ENCODE measurements around the gene CLEC17A. TPM values are rescaled to one million over a fixed set of nuclear protein-coding genes. Genes with fewer than 3 reads are reported as not detected.
"Not testable (repeated sequence)": the region's sequence is repeated elsewhere in the genome, so short reads cannot be mapped to it uniquely, and the experiment has no call there.

Gene CLEC17A
- total RNA-seq, 1 experiment from 2014 or later, result not detected

- DNase-seq (ENCODE audit: low read depth), result no peak
These were observed 24.4 kb upstream of the CLEC17A start for GRCh38 chr19:14558370-14559066.

GRCh38 chr19:14559916-14560775 lies 22.7 kb upstream of the CLEC17A start:
- DNase-seq (ENCODE audit: low read depth), result no peak

GRCh38 chr19:14560776-14561108 lies 22.1 kb upstream of the CLEC17A start:
- no peak for DNase-seq (ENCODE audit: low read depth)

GRCh38 chr19:14561249-14561648 lies 21.6 kb upstream of the CLEC17A start:
- DNase-seq (ENCODE audit: low read depth), result no peak

- DNase-seq (ENCODE audit: low read depth), result peak; percentile 69
These were observed 21.0 kb upstream of the CLEC17A start for GRCh38 chr19:14561847-14562351.

- no peak for DNase-seq (ENCODE audit: low read depth)
These were observed 20.0 kb upstream of the CLEC17A start for GRCh38 chr19:14562660-14563589.

GRCh38 chr19:14563590-14563926 lies 19.3 kb upstream of the CLEC17A start:
- DNase-seq (ENCODE audit: low read depth), result no peak

GRCh38 chr19:14563989-14564651 lies 18.8 kb upstream of the CLEC17A start:
- DNase-seq (ENCODE audit: low read depth), result peak; percentile 47

- not testable (repeated sequence) for DNase-seq (ENCODE audit: low read depth)
These were observed 18.1 kb upstream of the CLEC17A start for GRCh38 chr19:14564652-14565297.

- no peak for DNase-seq (ENCODE audit: low read depth)
These were observed 17.6 kb upstream of the CLEC17A start for GRCh38 chr19:14565298-14565679.

GRCh38 chr19:14565765-14566711 lies 16.8 kb upstream of the CLEC17A start:
- DNase-seq (ENCODE audit: low read depth), result no peak

GRCh38 chr19:14566712-14567077 lies 16.2 kb upstream of the CLEC17A start:
- no peak for DNase-seq (ENCODE audit: low read depth)

GRCh38 chr19:14567079-14567478 lies 15.8 kb upstream of the CLEC17A start:
- no peak for DNase-seq (ENCODE audit: low read depth)

GRCh38 chr19:14570864-14571527 lies 11.9 kb upstream of the CLEC17A start:
- no peak for DNase-seq (ENCODE audit: low read depth)

GRCh38 chr19:14571695-14572490 lies 11.0 kb upstream of the CLEC17A start, which contains the start of gene NDUFB7:
NDUFB7 (minus strand) TSS chr19:14572066; CDS start chr19:14572000, 66 bp downstream.
- peak; percentile 92 for DNase-seq (ENCODE audit: low read depth)

GRCh38 chr19:14575428-14575980 lies 7.4 kb upstream of the CLEC17A start:
- DNase-seq (ENCODE audit: low read depth), result no peak

GRCh38 chr19:14576363-14576762 lies 6.5 kb upstream of the CLEC17A start:
- DNase-seq (ENCODE audit: low read depth), result no peak

- DNase-seq (ENCODE audit: low read depth), result no peak
These were observed 5.6 kb upstream of the CLEC17A start for GRCh38 chr19:14577264-14577663.
